Ishikawa (cell line): Measurements from ENCODE around the gene RAB7B.

ENCODE experiments used
- CEBPB ChIP-seq: IDR thresholded peaks from 2 replicates; pipeline ENCODE4 v1.6.1; 2012
- EGR1 ChIP-seq: IDR thresholded peaks from 2 replicates; pipeline ENCODE4 v1.6.1; 2012
- EP300 ChIP-seq: IDR thresholded peaks from 2 replicates; pipeline ENCODE4 v1.6.1; 2012; ENCODE audit warnings: borderline replicate concordance
- MAX ChIP-seq: IDR thresholded peaks from 2 replicates; pipeline ENCODE4 v1.6.1; 2012
- NFIC ChIP-seq: IDR thresholded peaks from 2 replicates; pipeline ENCODE4 v1.6.1; 2012
- REST ChIP-seq: IDR thresholded peaks from 2 replicates; pipeline ENCODE4 v1.6.1; 2012; ENCODE audit warnings: low read depth, mild to moderate bottlenecking
- TAF1 ChIP-seq: IDR thresholded peaks from 2 replicates; pipeline ENCODE4 v1.6.1; 2012; ENCODE audit warnings: low read depth, mild to moderate bottlenecking
- USF1 ChIP-seq: IDR thresholded peaks from 2 replicates; pipeline ENCODE4 v1.6.1; 2012
- YY1 ChIP-seq: IDR thresholded peaks from 2 replicates; pipeline ENCODE4 v1.6.1; 2012; ENCODE audit warnings: low read depth

GRCh38 chr1:206037581-206037980 is 34.4 kb upstream of the RAB7B start:
- TF ChIP-seq REST, result no peak
- TF ChIP-seq TAF1, result no peak
- TF ChIP-seq YY1, result no peak
- no peak for TF ChIP-seq MAX
- TF ChIP-seq EP300, result no peak
- TF ChIP-seq CEBPB, result no peak
- TF ChIP-seq USF1, result no peak
- no peak for TF ChIP-seq EGR1
- TF ChIP-seq NFIC, result no peak
